Adrenal gland (tissue), 12 donors: Measurements from ENCODE around the gene PACSIN1. TPM values are rescaled to one million over a fixed set of nuclear protein-coding genes. Genes with fewer than 3 reads are reported as not detected.

Experiments used
- DNase-seq, 7 donors: peaks; one replicate each; pipeline ENCODE4 v3.0.0-alpha.2; 2019 to 2020
- H3K27ac ChIP-seq, 5 donors: fragments of 200-600 bp; sonication (generic) in 4 of 5; 1 replicate in 3 of 5; 2 replicates in 2 of 5; pipeline versions ENCODE4 v1.5.1 to v1.8.0; 2016 to 2020; ENCODE audit warnings: mild to moderate bottlenecking in 1 of 5
- H3K27me3 ChIP-seq: fragments of 200-600 bp; 2 replicates; pipeline ENCODE4 v1.8.0; 2021
- H3K36me3 ChIP-seq, 2 donors: fragments of 200-600 bp; replicated peaks in 1 of 2; 1 replicate in 1 of 2; 2 replicates in 1 of 2; pipeline versions ENCODE4 v1.5.1 to v1.8.0; 2018 to 2022
- H3K4me1 ChIP-seq, 2 donors: fragments of 200-600 bp; replicated peaks in 1 of 2; 1 replicate in 1 of 2; 2 replicates in 1 of 2; pipeline versions ENCODE4 v1.5.1 to v1.8.0; 2018 to 2021
- H3K4me3 ChIP-seq, 4 donors: fragments of 200-600 bp; sonication (generic) in 3 of 4; one replicate each; pipeline ENCODE4 v1.5.1; 2016 to 2018
- H3K9me3 ChIP-seq, 3 donors: fragments of 200-600 bp; sonication (generic) in 1 of 3; replicated peaks in 1 of 3; 1 replicate in 2 of 3; 2 replicates in 1 of 3; pipeline versions ENCODE4 v1.5.1 to v1.8.0; 2016 to 2021
- POLR2A ChIP-seq, 2 donors: fragments of 450-650 bp; IDR thresholded peaks; one replicate each; pipeline ENCODE4 v1.6.1; 2017; ENCODE audit warnings: antibody characterized with exemption in 2 of 2, mild to moderate bottlenecking in 2 of 2, moderate library complexity in 1 of 2
- WGBS, 4 donors: extraction: QIAGEN DNeasy Blood & Tissue Kit in 2 of 4; methylation state at CpG; one replicate each; pipeline versions ENCODE4 v1.1.5 to v1.1.7; 2013 to 2017; 5-methylcytosine and 5-hydroxymethylcytosine counted together
- intact Hi-C, 2 donors: fragments of 100-400 bp; cut with DNase I; formaldehyde crosslinking; loops; one replicate each; pipeline versions ENCODE4 v1.14.1 to v1.15.0; 2022 to 2023
- polyA plus RNA-seq, 3 donors: library from polyadenylated mRNA; stranded (reverse); fragments of 200-250 nt in 2 of 3; fragments of 350-450 nt in 1 of 3; fragmentation: Illumina TruSeq in 1 of 3; extraction: RNeasy Lipid Tissue Mini Kit (QIAGEN cat#74804) in 1 of 3; gene quantifications; one replicate each; pipeline ENCODE4 v1.2.3, GENCODE V29; 2013 to 2014
- total RNA-seq, 9 donors: library from RNA; depleted of rRNA in 4 of 9; stranded (reverse); fragments of >200 nt in 4 of 9; fragments of 120-200 nt in 1 of 9; fragmentation: NEBNext Ultra II Directional in 1 of 9; extraction: Animal tissue kit (Norgen Biotek cat#: 25700) in 1 of 9; gene quantifications; one replicate each; pipeline versions ENCODE4 v1.1.0 to v1.2.4, GENCODE V29; 2013 to 2023
- TF ChIP-seq, protein P1 (sequence below), 6 experiments: fragments of 450-650 bp in 4 of 6; fragments of 200-600 bp in 2 of 6; sonication (generic) in 1 of 6; IDR thresholded peaks; 1 replicate in 5 of 6; 2 replicates in 1 of 6; pipeline versions ENCODE4 v1.5.1 to v1.8.0; 2016 to 2021; ENCODE audit warnings: antibody characterized with exemption in 6 of 6, mild to moderate bottlenecking in 2 of 6, moderate library complexity in 1 of 6
- donor health status: healthy with polysubstance abuse.
- donor health status: Bipolar disorder and iron deficiency.
- donor health status: DM: yes; HTN: yes; CAD: no.
- donor health status: DM: no; HTN: no; CAD: no.
- donor health status: DM: no; HTN: no; CAD: no.
- donor health status: DM: yes; HTN: yes; CAD: no.

The PACSIN1 gene
- total and polyA plus RNA-seq, 12 donors: 0.19 to 2.9 (median 0.73) TPM; not detected in 2

DNA sequence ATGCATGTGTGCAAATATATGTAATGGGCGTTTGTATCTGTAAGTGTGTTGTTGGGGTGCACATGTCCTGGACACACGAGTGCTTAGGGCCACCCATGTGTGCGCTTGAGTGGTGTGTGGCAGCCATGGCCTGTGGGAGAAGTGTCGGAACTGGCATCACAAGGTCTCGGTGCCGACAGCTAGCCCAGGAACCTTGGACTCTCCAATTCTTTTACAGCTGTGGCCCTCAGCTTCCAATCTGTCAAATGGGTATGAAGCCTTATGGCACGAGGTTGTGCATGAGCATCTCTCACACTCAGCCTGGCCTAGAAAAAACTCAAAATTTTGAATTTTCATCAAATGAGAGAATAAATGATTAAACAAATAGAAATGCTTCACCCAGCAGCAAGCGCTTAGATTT lies 48.2 kb downstream of the PACSIN1 start:
- no peak overlapping the region for H3K4me3 ChIP-seq
- no peak overlapping the region for H3K27ac ChIP-seq
- H3K36me3 ChIP-seq: no peaks in the 10 kb centered on the region
- H3K27me3 ChIP-seq: no peaks in the 10 kb centered on the region
- H3K4me1 ChIP-seq: no peaks in the 10 kb centered on the region
- intact Hi-C loops: no loop called here
- 89 to 92% (median 91%) methylated on average over 8 of the region's 8 CpGs for WGBS, 4 donors
- no peak for DNase-seq
- TF ChIP-seq POLR2A (IDR thresholded peaks at IDR 0.05): no peak
- TF ChIP-seq, protein P1, sequence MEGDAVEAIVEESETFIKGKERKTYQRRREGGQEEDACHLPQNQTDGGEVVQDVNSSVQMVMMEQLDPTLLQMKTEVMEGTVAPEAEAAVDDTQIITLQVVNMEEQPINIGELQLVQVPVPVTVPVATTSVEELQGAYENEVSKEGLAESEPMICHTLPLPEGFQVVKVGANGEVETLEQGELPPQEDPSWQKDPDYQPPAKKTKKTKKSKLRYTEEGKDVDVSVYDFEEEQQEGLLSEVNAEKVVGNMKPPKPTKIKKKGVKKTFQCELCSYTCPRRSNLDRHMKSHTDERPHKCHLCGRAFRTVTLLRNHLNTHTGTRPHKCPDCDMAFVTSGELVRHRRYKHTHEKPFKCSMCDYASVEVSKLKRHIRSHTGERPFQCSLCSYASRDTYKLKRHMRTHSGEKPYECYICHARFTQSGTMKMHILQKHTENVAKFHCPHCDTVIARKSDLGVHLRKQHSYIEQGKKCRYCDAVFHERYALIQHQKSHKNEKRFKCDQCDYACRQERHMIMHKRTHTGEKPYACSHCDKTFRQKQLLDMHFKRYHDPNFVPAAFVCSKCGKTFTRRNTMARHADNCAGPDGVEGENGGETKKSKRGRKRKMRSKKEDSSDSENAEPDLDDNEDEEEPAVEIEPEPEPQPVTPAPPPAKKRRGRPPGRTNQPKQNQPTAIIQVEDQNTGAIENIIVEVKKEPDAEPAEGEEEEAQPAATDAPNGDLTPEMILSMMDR (IDR thresholded peaks at IDR 0.05): no peak
- H3K9me3 ChIP-seq: no peaks in the 10 kb centered on the region

DNA sequence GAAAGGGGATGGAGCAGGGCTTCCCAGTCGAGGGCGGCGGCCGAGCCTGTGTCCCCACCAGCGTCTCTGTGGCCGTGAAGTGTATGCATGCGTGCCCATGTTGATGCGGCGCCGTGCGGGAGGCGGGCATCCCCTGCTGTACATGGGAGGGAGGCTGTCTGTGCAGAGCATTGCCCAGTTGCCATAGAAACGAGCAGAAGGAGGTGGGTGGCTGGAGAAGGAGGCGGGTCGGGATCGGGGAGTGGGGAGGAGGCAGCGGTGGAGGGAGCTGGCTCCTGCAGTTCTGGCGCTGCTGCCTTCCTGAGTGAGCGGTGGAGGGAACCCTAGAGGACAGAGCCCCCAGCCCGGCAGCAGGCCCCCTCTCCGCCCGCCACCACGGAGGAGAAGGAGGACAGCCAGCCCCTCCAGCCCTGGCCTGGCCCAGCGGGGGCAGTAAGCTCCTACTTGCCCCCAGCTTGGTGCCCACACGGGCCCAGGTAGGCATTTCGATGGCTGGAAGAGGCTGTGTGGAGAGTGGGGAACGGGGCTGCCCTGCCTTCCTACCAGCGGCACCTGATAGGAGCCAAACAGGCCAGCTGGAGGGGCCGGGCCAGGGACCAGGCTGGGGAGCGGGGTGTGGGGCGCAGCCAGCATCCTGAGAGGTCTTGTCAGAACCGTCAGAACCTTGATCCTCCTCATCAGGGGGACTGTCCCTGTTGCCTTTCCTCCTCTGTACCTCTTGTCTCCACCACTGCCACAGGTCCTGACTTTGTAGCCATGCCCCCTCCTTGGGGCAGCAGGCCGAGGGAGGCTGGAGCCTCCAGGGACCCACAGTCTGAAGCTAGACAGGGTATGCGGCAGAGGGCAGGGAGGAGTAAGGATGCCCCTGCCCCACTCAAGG lies 49.0 kb downstream of the PACSIN1 start:
- no peaks in the 10 kb centered on the region for H3K36me3 ChIP-seq
- DNase-seq: peak in 3 of 7 donors; percentile 53 to 81 (median 54)
- no peaks in the 10 kb centered on the region for H3K4me1 ChIP-seq
- H3K4me3 ChIP-seq: no peak overlapping the region
- 29 to 60% (median 57%) methylated on average over 22 to 34 of the region's 34 CpGs for WGBS, 4 donors
- H3K27me3 ChIP-seq: no peaks in the 10 kb centered on the region
- no peak for TF ChIP-seq POLR2A (IDR thresholded peaks at IDR 0.05)
- TF ChIP-seq, protein P1 (IDR thresholded peaks at IDR 0.05): peak in 3 of 6 experiments; percentile 21 to 32 (median 21)
- no peaks in the 10 kb centered on the region for H3K9me3 ChIP-seq
- intact Hi-C loops: no loop called here
- no peak overlapping the region for H3K27ac ChIP-seq

DNA sequence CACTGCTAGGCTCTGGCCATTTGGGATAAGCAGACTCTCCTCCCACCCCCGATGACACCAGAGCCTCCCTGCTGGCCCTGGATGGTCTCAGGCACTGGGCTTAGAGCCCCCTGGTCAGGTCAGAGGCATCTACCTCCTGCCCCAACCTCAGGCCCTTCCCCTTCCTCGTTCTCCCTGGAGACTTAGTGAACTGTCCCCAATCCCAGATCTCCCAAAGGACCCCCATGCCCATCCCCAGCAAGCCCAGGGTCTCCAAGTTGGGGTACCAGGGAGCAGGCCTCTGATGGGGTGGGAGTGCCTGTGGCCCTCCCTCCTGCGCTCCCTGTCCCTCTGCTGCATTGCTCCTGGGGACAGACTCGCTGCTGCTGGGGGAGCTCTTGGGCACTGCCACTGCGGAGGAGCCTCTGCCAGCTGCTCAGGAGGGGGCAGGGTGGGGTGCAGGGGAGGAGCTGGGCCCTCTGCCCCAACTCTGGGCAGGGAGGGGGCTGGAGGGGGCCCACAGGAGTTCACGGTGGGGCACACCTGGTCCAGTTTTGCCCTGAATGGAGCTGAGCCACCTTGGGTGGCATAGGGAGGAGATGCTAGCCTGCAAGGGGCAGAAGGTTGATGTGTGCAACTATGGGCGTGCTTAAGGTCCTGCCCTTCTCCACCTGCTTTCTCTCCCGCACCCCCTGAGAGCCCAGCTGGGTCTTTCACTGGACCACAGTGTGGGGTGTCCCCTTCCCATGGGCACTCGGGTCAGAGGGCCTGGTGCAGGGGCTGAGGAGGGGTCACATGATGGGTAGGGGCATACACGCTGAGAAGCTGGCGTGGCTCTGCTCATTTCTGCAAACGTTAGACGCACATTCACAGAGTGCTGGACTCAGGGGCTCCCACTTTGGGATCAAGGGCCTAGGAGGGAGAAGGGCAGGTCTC lies 49.9 kb downstream of the PACSIN1 start:
- TF ChIP-seq POLR2A (IDR thresholded peaks at IDR 0.05): no peak
- TF ChIP-seq, protein P1 (IDR thresholded peaks at IDR 0.05): no peak
- Histone ChIP-seq H3K4me1 (no peaks in the 10 kb centered on the region), H3K27ac (no peak overlapping the region), H3K27me3 (no peaks in the 10 kb centered on the region), H3K36me3 (no peaks in the 10 kb centered on the region), H3K9me3 (no peaks in the 10 kb centered on the region), H3K4me3 (no peak overlapping the region)
- intact Hi-C loops: no loop called here
- DNase-seq: no peak
- WGBS, 4 donors: 71 to 86% (median 81%) methylated on average over 7 to 13 of the region's 13 CpGs
